ENCODE results near the gene AGMO. TPM values are rescaled to one million over a fixed set of nuclear protein-coding genes. Genes with fewer than 3 reads are reported as not detected.

AGMO gene
- total and polyA plus RNA-seq, 2 donors (not counting 1 experiment from before 2014, with no cell fraction given) = 0.06 TPM; not detected in 1

GRCh38 chr7:15368653-15369052 lies 193.2 kb downstream of the AGMO start:
- no peak overlapping the region for H3K4me3 ChIP-seq (replicated peaks in 1 of 4; ENCODE audit: control extremely low read depth in 1 of 4, insufficient read depth in 1 of 4, low read depth in 3 of 4, low read length in 4 of 4)
- no peaks in the 10 kb centered on the region for H3K79me2 ChIP-seq (ENCODE audit: control insufficient read depth, insufficient read depth, low read length)
- H3K9ac ChIP-seq (ENCODE audit: insufficient read depth, low read length) = no peak overlapping the region
- H3K36me3 ChIP-seq (ENCODE audit: control insufficient read depth, insufficient read depth, low read length) = no peaks in the 10 kb centered on the region
- no peaks in the 10 kb centered on the region for H3K9me3 ChIP-seq (ENCODE audit: control insufficient read depth, insufficient read depth, low read depth, low read length)
- H3K27ac ChIP-seq (ENCODE audit: insufficient read depth, low read length) = no peak overlapping the region
- H3K27me3 ChIP-seq (ENCODE audit: control insufficient read depth, insufficient read depth, low read length) = no peaks in the 10 kb centered on the region
- no peak overlapping the region for H3K4me2 ChIP-seq (ENCODE audit: extremely low read depth, insufficient read depth, low read length)
- no peak for TF ChIP-seq EZH2 (IDR thresholded peaks at IDR 0.05; ENCODE audit: low read length, missing control alignments)
- TF ChIP-seq, protein P1, sequence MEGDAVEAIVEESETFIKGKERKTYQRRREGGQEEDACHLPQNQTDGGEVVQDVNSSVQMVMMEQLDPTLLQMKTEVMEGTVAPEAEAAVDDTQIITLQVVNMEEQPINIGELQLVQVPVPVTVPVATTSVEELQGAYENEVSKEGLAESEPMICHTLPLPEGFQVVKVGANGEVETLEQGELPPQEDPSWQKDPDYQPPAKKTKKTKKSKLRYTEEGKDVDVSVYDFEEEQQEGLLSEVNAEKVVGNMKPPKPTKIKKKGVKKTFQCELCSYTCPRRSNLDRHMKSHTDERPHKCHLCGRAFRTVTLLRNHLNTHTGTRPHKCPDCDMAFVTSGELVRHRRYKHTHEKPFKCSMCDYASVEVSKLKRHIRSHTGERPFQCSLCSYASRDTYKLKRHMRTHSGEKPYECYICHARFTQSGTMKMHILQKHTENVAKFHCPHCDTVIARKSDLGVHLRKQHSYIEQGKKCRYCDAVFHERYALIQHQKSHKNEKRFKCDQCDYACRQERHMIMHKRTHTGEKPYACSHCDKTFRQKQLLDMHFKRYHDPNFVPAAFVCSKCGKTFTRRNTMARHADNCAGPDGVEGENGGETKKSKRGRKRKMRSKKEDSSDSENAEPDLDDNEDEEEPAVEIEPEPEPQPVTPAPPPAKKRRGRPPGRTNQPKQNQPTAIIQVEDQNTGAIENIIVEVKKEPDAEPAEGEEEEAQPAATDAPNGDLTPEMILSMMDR (conservative IDR thresholded peaks at IDR 0.05 in 1 of 2, IDR thresholded peaks at IDR 0.05 in 1 of 2; ENCODE audit: low read depth in 1 of 2, low read length in 2 of 2) = no peak
- H2AFZ ChIP-seq (ENCODE audit: low read length) = no peak overlapping the region
- DNase-seq (ENCODE audit: low read depth in 2 of 2) = no peak
- no peaks in the 10 kb centered on the region for H4K20me1 ChIP-seq (ENCODE audit: control insufficient read depth, extremely low read depth, insufficient read depth, low read length)
- H3K4me1 ChIP-seq (ENCODE audit: control insufficient read depth, extremely low read depth, insufficient read depth, low read length) = no peaks in the 10 kb centered on the region

- Histone ChIP-seq H3K9me3 (ENCODE audit: control insufficient read depth, insufficient read depth, low read depth, low read length) (no peaks in the 10 kb centered on the region), H3K4me1 (ENCODE audit: control insufficient read depth, extremely low read depth, insufficient read depth, low read length) (no peaks in the 10 kb centered on the region), H3K27me3 (ENCODE audit: control insufficient read depth, insufficient read depth, low read length) (no peaks in the 10 kb centered on the region), H2AFZ (ENCODE audit: low read length) (no peak overlapping the region), H3K9ac (ENCODE audit: insufficient read depth, low read length) (no peak overlapping the region), H3K27ac (ENCODE audit: insufficient read depth, low read length) (no peak overlapping the region), H4K20me1 (ENCODE audit: control insufficient read depth, extremely low read depth, insufficient read depth, low read length) (no peaks in the 10 kb centered on the region), H3K4me2 (ENCODE audit: extremely low read depth, insufficient read depth, low read length) (no peak overlapping the region), H3K4me3 (replicated peaks in 1 of 4; ENCODE audit: control extremely low read depth in 1 of 4, insufficient read depth in 1 of 4, low read depth in 3 of 4, low read length in 4 of 4) (no peak overlapping the region), H3K36me3 (ENCODE audit: control insufficient read depth, insufficient read depth, low read length) (no peaks in the 10 kb centered on the region), H3K79me2 (ENCODE audit: control insufficient read depth, insufficient read depth, low read length) (no peaks in the 10 kb centered on the region)
- no peak for DNase-seq (ENCODE audit: low read depth in 2 of 2)
- no peak for TF ChIP-seq EZH2 (IDR thresholded peaks at IDR 0.05; ENCODE audit: low read length, missing control alignments)
- TF ChIP-seq, protein P1 (conservative IDR thresholded peaks at IDR 0.05 in 1 of 2, IDR thresholded peaks at IDR 0.05 in 1 of 2; ENCODE audit: low read depth in 1 of 2, low read length in 2 of 2) = no peak
Observed at GRCh38 chr7:15367897-15368296, 193.9 kb downstream of the AGMO start.

DNA sequence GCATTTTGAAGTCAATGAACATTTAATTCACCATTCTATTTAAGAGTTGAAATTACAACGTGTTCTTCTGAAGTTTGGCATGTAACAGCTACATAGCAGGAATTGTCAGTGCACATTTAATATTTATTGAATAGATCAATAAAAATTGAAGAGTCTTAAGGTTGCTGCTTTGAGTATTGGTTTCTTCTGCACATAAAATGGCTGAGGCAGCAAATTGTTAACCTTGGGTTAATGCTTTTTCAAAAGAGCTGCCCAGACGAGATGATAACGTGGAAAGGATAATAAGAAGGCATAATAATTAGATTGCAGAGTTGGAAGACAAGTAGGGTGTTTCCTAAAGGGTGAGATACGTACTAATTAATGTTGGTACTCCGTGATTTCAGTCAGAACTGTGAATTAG lies 203.7 kb downstream of the AGMO start:
- Histone ChIP-seq H3K9me3 (ENCODE audit: control insufficient read depth, insufficient read depth, low read depth, low read length) (no peaks in the 10 kb centered on the region), H3K4me3 (replicated peaks in 1 of 4; ENCODE audit: control extremely low read depth in 1 of 4, insufficient read depth in 1 of 4, low read depth in 3 of 4, low read length in 4 of 4) (no peak overlapping the region), H3K36me3 (ENCODE audit: control insufficient read depth, insufficient read depth, low read length) (no peaks in the 10 kb centered on the region), H3K4me1 (ENCODE audit: control insufficient read depth, extremely low read depth, insufficient read depth, low read length) (no peaks in the 10 kb centered on the region), H2AFZ (ENCODE audit: low read length) (no peak overlapping the region), H3K9ac (ENCODE audit: insufficient read depth, low read length) (no peak overlapping the region), H3K27me3 (ENCODE audit: control insufficient read depth, insufficient read depth, low read length) (no peaks in the 10 kb centered on the region), H3K79me2 (ENCODE audit: control insufficient read depth, insufficient read depth, low read length) (no peaks in the 10 kb centered on the region), H3K27ac (ENCODE audit: insufficient read depth, low read length) (no peak overlapping the region), H3K4me2 (ENCODE audit: extremely low read depth, insufficient read depth, low read length) (no peak overlapping the region), H4K20me1 (ENCODE audit: control insufficient read depth, extremely low read depth, insufficient read depth, low read length) (no peaks in the 10 kb centered on the region)
- no peak for DNase-seq (ENCODE audit: low read depth in 2 of 2)
- no peak for TF ChIP-seq EZH2 (IDR thresholded peaks at IDR 0.05; ENCODE audit: low read length, missing control alignments)
- TF ChIP-seq, protein P1 (conservative IDR thresholded peaks at IDR 0.05 in 1 of 2, IDR thresholded peaks at IDR 0.05 in 1 of 2; ENCODE audit: low read depth in 1 of 2, low read length in 2 of 2) = no peak
